Left lung (tissue), 10 donors: ENCODE measurements around the gene MBOAT2. TPM values are rescaled to one million over a fixed set of nuclear protein-coding genes. Genes with fewer than 3 reads are reported as not detected.

Experiments
- ATAC-seq: fragments of 200-7000 bp; cut with Tn5 transposase; one replicate; pipeline ENCODE4 v1.9.1; 2020; ENCODE audit warnings: moderate library complexity
- DNase-seq, 4 donors: peaks; one replicate each; pipeline ENCODE4 v3.0.0-alpha.2; 2013 to 2020
- H3K27ac ChIP-seq, 2 donors: fragments of 200-600 bp; sonication (generic) in 1 of 2; one replicate each; pipeline versions ENCODE4 v1.5.0 to v1.8.0; 2020 to 2021
- H3K27me3 ChIP-seq, 2 donors: fragments of 200-600 bp; sonication (generic) in 1 of 2; one replicate each; pipeline versions ENCODE4 v1.5.0 to v1.8.0; 2020 to 2021
- H3K36me3 ChIP-seq, 2 donors: fragments of 200-600 bp; sonication (generic) in 1 of 2; one replicate each; pipeline versions ENCODE4 v1.5.0 to v1.8.0; 2020 to 2021
- H3K4me1 ChIP-seq, 2 donors: fragments of 200-600 bp; one replicate each; pipeline ENCODE4 v1.8.0; 2021
- H3K4me3 ChIP-seq, 2 donors: fragments of 200-600 bp; sonication (generic) in 1 of 2; one replicate each; pipeline versions ENCODE4 v1.5.0 to v1.8.0; 2020 to 2021; ENCODE audit warnings: mild to moderate bottlenecking in 1 of 2
- H3K9me3 ChIP-seq, 2 donors: fragments of 200-600 bp; sonication (generic) in 1 of 2; one replicate each; pipeline versions ENCODE4 v1.5.0 to v1.8.0; 2020 to 2021
- CTCF ChIP-seq, 2 donors: fragments of 200-600 bp; sonication (generic) in 1 of 2; IDR thresholded peaks; one replicate each; pipeline versions ENCODE4 v1.5.0 to v1.8.0; 2021; ENCODE audit warnings: antibody characterized with exemption in 2 of 2
- intact Hi-C, 2 donors: fragments of 100-400 bp; cut with DNase I; formaldehyde crosslinking; loops; one replicate each; pipeline versions ENCODE4 v1.11.2 to v1.14.2; 2022
- polyA plus RNA-seq, 6 donors: library from polyadenylated mRNA; unstranded; fragments of 120-200 nt; gene quantifications; one replicate each; pipeline ENCODE4 v1.2.1, GENCODE V29; 2013; ENCODE audit not compliant: insufficient read length in 6 of 6
- total RNA-seq, 2 donors: library from RNA; stranded (reverse); fragmentation: NEBNext Ultra II Directional; extraction: Animal tissue kit (Norgen Biotek cat#: 25700); gene quantifications; one replicate each; pipeline ENCODE4 v1.2.1, GENCODE V29; 2021
- donor health status: DM: no; HTN: yes; CAD: no.
- donor health status: DM: no; HTN: no; CAD: no.

Gene MBOAT2
- total and polyA plus RNA-seq, 8 donors = 32.7 to 85.5 (median 62.9) TPM

- no peak for TF ChIP-seq CTCF (IDR thresholded peaks at IDR 0.05)
- intact Hi-C loops = no loop called here
Observed at GRCh38 chr2:8954990-8955389, 48.5 kb downstream of the MBOAT2 start.

GRCh38 chr2:8953525-8953924, 50.0 kb downstream of the MBOAT2 start:
- TF ChIP-seq CTCF (IDR thresholded peaks at IDR 0.05) = no peak
- Histone ChIP-seq H3K4me1 (peaks cover 0 to 10% of the 10 kb centered on the region in 2 donors), H3K4me3 (no peak overlapping the region), H3K9me3 (peaks cover 0 to 28% of the 10 kb centered on the region in 2 donors), H3K27me3 (no peaks in the 10 kb centered on the region), H3K36me3 (peaks cover 0 to 17% of the 10 kb centered on the region in 2 donors), H3K27ac (no peak overlapping the region)
- DNase-seq (no peak), ATAC-seq (no peak)
- intact Hi-C loops = no loop called here

More at GRCh38 chr2:8954990-8955389, 48.5 kb downstream of the MBOAT2 start:
- DNase-seq = no peak
- H3K4me1 ChIP-seq = peaks cover 0 to 10% of the 10 kb centered on the region in 2 donors
- H3K27ac ChIP-seq = no peak overlapping the region
- H3K36me3 ChIP-seq = peaks cover 0 to 17% of the 10 kb centered on the region in 2 donors
- H3K9me3 ChIP-seq = peaks cover 0 to 26% of the 10 kb centered on the region in 2 donors
- H3K4me3 ChIP-seq = no peak overlapping the region
- ATAC-seq = no peak
- no peaks in the 10 kb centered on the region for H3K27me3 ChIP-seq

- Histone ChIP-seq H3K27me3 (no peaks in the 10 kb centered on the region), H3K36me3 (peaks cover 0 to 29% of the 10 kb centered on the region in 2 donors), H3K27ac (no peak overlapping the region), H3K4me1 (no peaks in the 10 kb centered on the region), H3K9me3 (no peaks in the 10 kb centered on the region), H3K4me3 (no peak overlapping the region)
- no peak for ATAC-seq
- DNase-seq = no peak
- intact Hi-C loops = no loop called here
- TF ChIP-seq CTCF (IDR thresholded peaks at IDR 0.05) = no peak
Observed at GRCh38 chr2:8939486-8940114, 63.9 kb downstream of the MBOAT2 start.

- Histone ChIP-seq H3K4me3 (no peak overlapping the region), H3K27me3 (no peaks in the 10 kb centered on the region), H3K27ac (no peak overlapping the region), H3K4me1 (no peaks in the 10 kb centered on the region), H3K36me3 (peaks cover 0 to 29% of the 10 kb centered on the region in 2 donors), H3K9me3 (no peaks in the 10 kb centered on the region)
- intact Hi-C loops = no loop called here
- TF ChIP-seq CTCF (IDR thresholded peaks at IDR 0.05) = no peak
- ATAC-seq (no peak), DNase-seq (no peak)
Observed at GRCh38 chr2:8938384-8938783, 65.1 kb downstream of the MBOAT2 start.

GRCh38 chr2:8935982-8936381, 67.5 kb downstream of the MBOAT2 start:
- intact Hi-C loops = no loop called here
- no peaks in the 10 kb centered on the region for H3K4me1 ChIP-seq
- H3K4me3 ChIP-seq = no peak overlapping the region
- ATAC-seq (no peak), DNase-seq (no peak)
- H3K9me3 ChIP-seq = no peaks in the 10 kb centered on the region
- H3K36me3 ChIP-seq = peaks cover 0 to 29% of the 10 kb centered on the region in 2 donors
- TF ChIP-seq CTCF (IDR thresholded peaks at IDR 0.05) = no peak
- H3K27me3 ChIP-seq = no peaks in the 10 kb centered on the region
- no peak overlapping the region for H3K27ac ChIP-seq
